Measurements from ENCODE around the gene STX2. TPM values are rescaled to one million over a fixed set of nuclear protein-coding genes. Genes with fewer than 3 reads are reported as not detected.
"Not testable (repeated sequence)": the region's sequence is repeated elsewhere in the genome, so short reads cannot be mapped to it uniquely, and the experiment has no call there.

The STX2 gene
- total and polyA plus RNA-seq, 5 donors from 2014 or later = 10.7 to 29.5 (median 11.8) TPM

- peak overlapping the region in 2 of 3 donors; percentile 56 to 60 for H3K27ac Mint-ChIP-seq
- H3K4me3 Mint-ChIP-seq = peak overlapping the region in 1 of 4 donors; percentile 68
These were observed 39.4 kb upstream of the STX2 start for GRCh38 chr12:130878193-130879185.

GRCh38 chr12:130877333-130877732, 38.3 kb upstream of the STX2 start:
- H3K27ac ChIP-seq (ENCODE audit: insufficient read depth, low read length, poor library complexity, severe bottlenecking) = no peak overlapping the region
- Mint-ChIP-seq H3K36me3 (peaks cover 38% of the 10 kb centered on the region), H3K4me3 (no peak overlapping the region), H3K27ac (peak overlapping the region in 2 of 3 donors; percentile 15 to 24), H3K4me1 (peaks cover 12 to 69% (median 41%) of the 10 kb centered on the region in 4 donors), H3K27me3 (no peaks in the 10 kb centered on the region), H3K9me3 (peaks cover 0 to 1% (median 0%) of the 10 kb centered on the region in 7 donors)
- no peaks in the 10 kb centered on the region for H3K27me3 ChIP-seq (ENCODE audit: control insufficient read depth, insufficient read depth, low read length)
- no peak for DNase-seq
- H3K4me1 ChIP-seq (ENCODE audit: control insufficient read depth, insufficient read depth, low read length, poor library complexity, severe bottlenecking) = peaks cover 30% of the 10 kb centered on the region
- ATAC-seq (ENCODE audit: low read depth in 2 of 2) = no peak
- no peaks in the 10 kb centered on the region for H3K9me3 ChIP-seq (ENCODE audit: control insufficient read depth in 2 of 2, low read length in 2 of 2)
- no peak overlapping the region for H3K4me3 ChIP-seq (ENCODE audit: low read depth, low read length)
- H3K36me3 ChIP-seq (ENCODE audit: control insufficient read depth, insufficient read depth, low read length) = peaks cover 39% of the 10 kb centered on the region

More at GRCh38 chr12:130878193-130879185, 39.4 kb upstream of the STX2 start:
- H3K4me1 ChIP-seq (ENCODE audit: control insufficient read depth, insufficient read depth, low read length, poor library complexity, severe bottlenecking) = peaks cover 18% of the 10 kb centered on the region
- DNase-seq (no peak), ATAC-seq (ENCODE audit: low read depth in 2 of 2) (no peak)
- H3K9me3 ChIP-seq (ENCODE audit: control insufficient read depth in 2 of 2, low read length in 2 of 2) = no peaks in the 10 kb centered on the region
- H3K4me3 ChIP-seq (ENCODE audit: low read depth, low read length) = no peak overlapping the region
- H3K27me3 ChIP-seq (ENCODE audit: control insufficient read depth, insufficient read depth, low read length) = no peaks in the 10 kb centered on the region
- Mint-ChIP-seq H3K4me1 (peaks cover 12 to 59% (median 32%) of the 10 kb centered on the region in 4 donors), H3K27me3 (no peaks in the 10 kb centered on the region), H3K36me3 (peaks cover 30% of the 10 kb centered on the region), H3K9me3 (peaks cover 0 to 1% (median 0%) of the 10 kb centered on the region in 7 donors)
- H3K27ac ChIP-seq (ENCODE audit: insufficient read depth, low read length, poor library complexity, severe bottlenecking) = no peak overlapping the region
- peaks cover 38% of the 10 kb centered on the region for H3K36me3 ChIP-seq (ENCODE audit: control insufficient read depth, insufficient read depth, low read length)

GRCh38 chr12:130876758-130877157, 37.7 kb upstream of the STX2 start:
- no peak overlapping the region for H3K27ac ChIP-seq (ENCODE audit: insufficient read depth, low read length, poor library complexity, severe bottlenecking)
- H3K27me3 ChIP-seq (ENCODE audit: control insufficient read depth, insufficient read depth, low read length) = no peaks in the 10 kb centered on the region
- H3K9me3 Mint-ChIP-seq = peaks cover 0 to 1% (median 0%) of the 10 kb centered on the region in 7 donors
- H3K27me3 Mint-ChIP-seq = no peaks in the 10 kb centered on the region
- peaks cover 39% of the 10 kb centered on the region for H3K36me3 ChIP-seq (ENCODE audit: control insufficient read depth, insufficient read depth, low read length)
- peaks cover 38% of the 10 kb centered on the region for H3K36me3 Mint-ChIP-seq
- H3K4me3 ChIP-seq (ENCODE audit: low read depth, low read length) = no peak overlapping the region
- peaks cover 12 to 69% (median 41%) of the 10 kb centered on the region in 4 donors for H3K4me1 Mint-ChIP-seq
- H3K4me1 ChIP-seq (ENCODE audit: control insufficient read depth, insufficient read depth, low read length, poor library complexity, severe bottlenecking) = peaks cover 30% of the 10 kb centered on the region
- no peak overlapping the region for H3K4me3 Mint-ChIP-seq
- ATAC-seq (ENCODE audit: low read depth in 2 of 2) (no peak), DNase-seq (no peak)
- no peak overlapping the region for H3K27ac Mint-ChIP-seq
- no peaks in the 10 kb centered on the region for H3K9me3 ChIP-seq (ENCODE audit: control insufficient read depth in 2 of 2, low read length in 2 of 2)

GRCh38 chr12:130876297-130876696, 37.2 kb upstream of the STX2 start:
- Mint-ChIP-seq H3K36me3 (peaks cover 38% of the 10 kb centered on the region), H3K27ac (no peak overlapping the region), H3K27me3 (no peaks in the 10 kb centered on the region), H3K4me3 (peak overlapping the region in 1 of 4 donors; percentile 84), H3K4me1 (peaks cover 12 to 71% (median 41%) of the 10 kb centered on the region in 4 donors), H3K9me3 (peaks cover 0 to 1% (median 0%) of the 10 kb centered on the region in 7 donors)
- no peaks in the 10 kb centered on the region for H3K27me3 ChIP-seq (ENCODE audit: control insufficient read depth, insufficient read depth, low read length)
- H3K4me3 ChIP-seq (ENCODE audit: low read depth, low read length) = no peak overlapping the region
- ATAC-seq (ENCODE audit: low read depth in 2 of 2) (no peak), DNase-seq (no peak)
- H3K36me3 ChIP-seq (ENCODE audit: control insufficient read depth, insufficient read depth, low read length) = peaks cover 39% of the 10 kb centered on the region
- no peak overlapping the region for H3K27ac ChIP-seq (ENCODE audit: insufficient read depth, low read length, poor library complexity, severe bottlenecking)
- H3K9me3 ChIP-seq (ENCODE audit: control insufficient read depth in 2 of 2, low read length in 2 of 2) = no peaks in the 10 kb centered on the region
- peaks cover 32% of the 10 kb centered on the region for H3K4me1 ChIP-seq (ENCODE audit: control insufficient read depth, insufficient read depth, low read length, poor library complexity, severe bottlenecking)

- H3K27me3 ChIP-seq (ENCODE audit: control insufficient read depth, insufficient read depth, low read length); ATAC-seq (ENCODE audit: low read depth in 2 of 2); H3K9me3 Mint-ChIP-seq; H3K9me3 ChIP-seq (ENCODE audit: control insufficient read depth in 2 of 2, low read length in 2 of 2); H3K4me3 ChIP-seq (ENCODE audit: low read depth, low read length); H3K27me3 Mint-ChIP-seq; H3K27ac ChIP-seq (ENCODE audit: insufficient read depth, low read length, poor library complexity, severe bottlenecking); DNase-seq: not testable (repeated sequence)
- peak overlapping the region in 2 of 4 donors; percentile 52 to 84 for H3K4me3 Mint-ChIP-seq
- peaks cover 39% of the 10 kb centered on the region for H3K36me3 ChIP-seq (ENCODE audit: control insufficient read depth, insufficient read depth, low read length)
- peaks cover 38% of the 10 kb centered on the region for H3K36me3 Mint-ChIP-seq
- peaks cover 38% of the 10 kb centered on the region for H3K4me1 ChIP-seq (ENCODE audit: control insufficient read depth, insufficient read depth, low read length, poor library complexity, severe bottlenecking)
- H3K27ac Mint-ChIP-seq = peak overlapping the region in 1 of 3 donors; percentile 75
- H3K4me1 Mint-ChIP-seq = peaks cover 18 to 71% (median 41%) of the 10 kb centered on the region in 4 donors
These were observed 36.7 kb upstream of the STX2 start for GRCh38 chr12:130875708-130876107.

- H3K9me3 Mint-ChIP-seq = peaks cover 0 to 1% (median 0%) of the 10 kb centered on the region in 7 donors
- H3K4me1 ChIP-seq (ENCODE audit: control insufficient read depth, insufficient read depth, low read length, poor library complexity, severe bottlenecking) = peaks cover 40% of the 10 kb centered on the region
- no peak for DNase-seq
- H3K27ac Mint-ChIP-seq = peak overlapping the region in 1 of 3 donors; percentile 31
- peak overlapping the region in 3 of 4 donors; percentile 16 to 84 (median 26) for H3K4me3 Mint-ChIP-seq
- no peak overlapping the region for H3K27ac ChIP-seq (ENCODE audit: insufficient read depth, low read length, poor library complexity, severe bottlenecking)
- H3K9me3 ChIP-seq (ENCODE audit: control insufficient read depth in 2 of 2, low read length in 2 of 2) = no peaks in the 10 kb centered on the region
- H3K4me1 Mint-ChIP-seq = peaks cover 21 to 71% (median 40%) of the 10 kb centered on the region in 4 donors
- H3K36me3 ChIP-seq (ENCODE audit: control insufficient read depth, insufficient read depth, low read length) = peaks cover 39% of the 10 kb centered on the region
- no peaks in the 10 kb centered on the region for H3K27me3 Mint-ChIP-seq
- no peak for ATAC-seq (ENCODE audit: low read depth in 2 of 2)
- H3K4me3 ChIP-seq (ENCODE audit: low read depth, low read length) = no peak overlapping the region
- H3K36me3 Mint-ChIP-seq = peaks cover 38% of the 10 kb centered on the region
- no peaks in the 10 kb centered on the region for H3K27me3 ChIP-seq (ENCODE audit: control insufficient read depth, insufficient read depth, low read length)
These were observed 36.1 kb upstream of the STX2 start for GRCh38 chr12:130875193-130875592.

GRCh38 chr12:130874696-130875095, 35.6 kb upstream of the STX2 start:
- peaks cover 39% of the 10 kb centered on the region for H3K36me3 ChIP-seq (ENCODE audit: control insufficient read depth, insufficient read depth, low read length)
- peak overlapping the region in 2 of 3 donors; percentile 31 to 65 for H3K27ac Mint-ChIP-seq
- ATAC-seq (ENCODE audit: low read depth in 2 of 2) (no peak), DNase-seq (no peak)
- no peaks in the 10 kb centered on the region for H3K9me3 ChIP-seq (ENCODE audit: control insufficient read depth in 2 of 2, low read length in 2 of 2)
- H3K9me3 Mint-ChIP-seq = peaks cover 0 to 1% (median 0%) of the 10 kb centered on the region in 7 donors
- peaks cover 38% of the 10 kb centered on the region for H3K36me3 Mint-ChIP-seq
- H3K27me3 ChIP-seq (ENCODE audit: control insufficient read depth, insufficient read depth, low read length) = no peaks in the 10 kb centered on the region
- peak overlapping the region; percentile 72 for H3K27ac ChIP-seq (ENCODE audit: insufficient read depth, low read length, poor library complexity, severe bottlenecking)
- H3K4me1 ChIP-seq (ENCODE audit: control insufficient read depth, insufficient read depth, low read length, poor library complexity, severe bottlenecking) = peaks cover 36% of the 10 kb centered on the region
- peak overlapping the region; percentile 95 for H3K4me3 ChIP-seq (ENCODE audit: low read depth, low read length)
- H3K4me1 Mint-ChIP-seq = peaks cover 25 to 70% (median 43%) of the 10 kb centered on the region in 4 donors
- H3K27me3 Mint-ChIP-seq = no peaks in the 10 kb centered on the region
- H3K4me3 Mint-ChIP-seq = peak overlapping the region; percentile 24 to 92 (median 91)

All from CD4-positive, CD25-positive, alpha-beta regulatory T cell (primary cell).